ENCODE data around the gene MEF2D. TPM values are rescaled to one million over a fixed set of nuclear protein-coding genes. Genes with fewer than 3 reads are reported as not detected.

MEF2D gene
- total RNA-seq, 1 experiment from 2014 or later: 54.1 TPM

GRCh38 chr1:156433032-156433431 is 67.5 kb downstream of the MEF2D start:
- intact Hi-C loops (cut with micrococcal nuclease; ENCODE audit: unreplicated experiment): no loop called here
- no TSS peak for BruUV-seq (replicated peaks)
- H3K9me3 Mint-ChIP-seq (ENCODE audit: low read depth, unreplicated experiment): no peaks in the 10 kb centered on the region
- TF ChIP-seq, protein P1, sequence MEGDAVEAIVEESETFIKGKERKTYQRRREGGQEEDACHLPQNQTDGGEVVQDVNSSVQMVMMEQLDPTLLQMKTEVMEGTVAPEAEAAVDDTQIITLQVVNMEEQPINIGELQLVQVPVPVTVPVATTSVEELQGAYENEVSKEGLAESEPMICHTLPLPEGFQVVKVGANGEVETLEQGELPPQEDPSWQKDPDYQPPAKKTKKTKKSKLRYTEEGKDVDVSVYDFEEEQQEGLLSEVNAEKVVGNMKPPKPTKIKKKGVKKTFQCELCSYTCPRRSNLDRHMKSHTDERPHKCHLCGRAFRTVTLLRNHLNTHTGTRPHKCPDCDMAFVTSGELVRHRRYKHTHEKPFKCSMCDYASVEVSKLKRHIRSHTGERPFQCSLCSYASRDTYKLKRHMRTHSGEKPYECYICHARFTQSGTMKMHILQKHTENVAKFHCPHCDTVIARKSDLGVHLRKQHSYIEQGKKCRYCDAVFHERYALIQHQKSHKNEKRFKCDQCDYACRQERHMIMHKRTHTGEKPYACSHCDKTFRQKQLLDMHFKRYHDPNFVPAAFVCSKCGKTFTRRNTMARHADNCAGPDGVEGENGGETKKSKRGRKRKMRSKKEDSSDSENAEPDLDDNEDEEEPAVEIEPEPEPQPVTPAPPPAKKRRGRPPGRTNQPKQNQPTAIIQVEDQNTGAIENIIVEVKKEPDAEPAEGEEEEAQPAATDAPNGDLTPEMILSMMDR (IDR thresholded peaks at IDR 0.05; ENCODE audit: unreplicated experiment): no peak
- H3K4me3 Mint-ChIP-seq (ENCODE audit: low read depth, unreplicated experiment): no peak overlapping the region
- H3K36me3 Mint-ChIP-seq (ENCODE audit: insufficient read depth, unreplicated experiment): no peaks in the 10 kb centered on the region
- peaks cover 100% of the 10 kb centered on the region for H3K27me3 Mint-ChIP-seq (ENCODE audit: unreplicated experiment)
- no peak overlapping the region for H3K27ac Mint-ChIP-seq (ENCODE audit: unreplicated experiment)
- no peaks in the 10 kb centered on the region for H3K4me1 Mint-ChIP-seq (ENCODE audit: low read depth, unreplicated experiment)
- CTCF ChIA-PET: interaction anchor here (1.5 to 2.0 kb wide), 2 partner anchors 12 to 47 kb away, joined by 6 to 7 read pairs; no protein-coding TSS in a partner anchor
- DNase-seq: no peak

- Mint-ChIP-seq H3K27me3 (ENCODE audit: unreplicated experiment) (peaks cover 100% of the 10 kb centered on the region), H3K4me1 (ENCODE audit: low read depth, unreplicated experiment) (no peaks in the 10 kb centered on the region), H3K27ac (ENCODE audit: unreplicated experiment) (no peak overlapping the region), H3K4me3 (ENCODE audit: low read depth, unreplicated experiment) (no peak overlapping the region), H3K9me3 (ENCODE audit: low read depth, unreplicated experiment) (no peaks in the 10 kb centered on the region), H3K36me3 (ENCODE audit: insufficient read depth, unreplicated experiment) (no peaks in the 10 kb centered on the region)
- CTCF ChIA-PET: interaction anchor here (0.5 to 2.0 kb wide), 3 partner anchors 11 to 47 kb away, joined by 6 to 8 read pairs (median 7); no protein-coding TSS in a partner anchor
- intact Hi-C loops (cut with micrococcal nuclease; ENCODE audit: unreplicated experiment): no loop called here
- no TSS peak for BruUV-seq (replicated peaks)
- TF ChIP-seq, protein P1 (IDR thresholded peaks at IDR 0.05; ENCODE audit: unreplicated experiment): no peak
- DNase-seq: no peak
Observed at GRCh38 chr1:156432669-156433018, 67.9 kb downstream of the MEF2D start.

GRCh38 chr1:156431769-156432668 is 68.6 kb downstream of the MEF2D start:
- Mint-ChIP-seq H3K9me3 (ENCODE audit: low read depth, unreplicated experiment) (no peaks in the 10 kb centered on the region), H3K36me3 (ENCODE audit: insufficient read depth, unreplicated experiment) (no peaks in the 10 kb centered on the region), H3K4me3 (ENCODE audit: low read depth, unreplicated experiment) (no peak overlapping the region), H3K27ac (ENCODE audit: unreplicated experiment) (no peak overlapping the region), H3K27me3 (ENCODE audit: unreplicated experiment) (peaks cover 100% of the 10 kb centered on the region), H3K4me1 (ENCODE audit: low read depth, unreplicated experiment) (no peaks in the 10 kb centered on the region)
- BruUV-seq (replicated peaks): no TSS peak
- DNase-seq: no peak
- TF ChIP-seq, protein P1 (IDR thresholded peaks at IDR 0.05; ENCODE audit: unreplicated experiment): no peak
- CTCF ChIA-PET: interaction anchor here (0.5 to 2.0 kb wide), 4 partner anchors 11 to 129 kb away, joined by 3 to 8 read pairs (median 6); no protein-coding TSS in a partner anchor
- intact Hi-C loops (cut with micrococcal nuclease; ENCODE audit: unreplicated experiment): no loop called here

DNA sequence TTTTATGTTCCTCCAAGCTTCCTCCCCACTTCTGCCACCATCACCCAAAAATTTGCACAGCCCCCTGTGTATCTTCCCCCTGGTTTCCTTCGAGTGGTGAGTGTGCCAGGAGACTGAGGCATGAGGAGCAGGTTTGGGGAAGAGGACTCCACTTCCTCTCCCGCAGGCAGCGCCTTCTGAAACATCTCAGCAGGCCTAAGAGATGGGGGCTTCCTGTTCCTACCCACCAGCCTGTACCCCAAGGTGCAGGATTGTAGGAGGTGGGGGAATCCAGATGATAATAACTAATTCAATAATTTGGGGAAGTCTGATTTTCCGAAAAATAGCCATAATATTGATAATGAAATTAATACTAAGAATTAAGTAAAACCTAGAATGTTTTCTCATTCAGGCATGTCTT is 69.2 kb downstream of the MEF2D start:
- intact Hi-C loops (cut with micrococcal nuclease; ENCODE audit: unreplicated experiment): no loop called here
- H3K27ac Mint-ChIP-seq (ENCODE audit: unreplicated experiment): no peak overlapping the region
- CTCF ChIA-PET: interaction anchor here (0.6 to 2.0 kb wide), 3 partner anchors 10 to 1084 kb away, joined by 5 to 10 read pairs (median 7); no protein-coding TSS in a partner anchor
- TF ChIP-seq, protein P1 (IDR thresholded peaks at IDR 0.05; ENCODE audit: unreplicated experiment): no peak
- no peak for DNase-seq
- no peaks in the 10 kb centered on the region for H3K9me3 Mint-ChIP-seq (ENCODE audit: low read depth, unreplicated experiment)
- H3K4me3 Mint-ChIP-seq (ENCODE audit: low read depth, unreplicated experiment): no peak overlapping the region
- no TSS peak for BruUV-seq (replicated peaks)
- H3K4me1 Mint-ChIP-seq (ENCODE audit: low read depth, unreplicated experiment): no peaks in the 10 kb centered on the region
- no peaks in the 10 kb centered on the region for H3K36me3 Mint-ChIP-seq (ENCODE audit: insufficient read depth, unreplicated experiment)
- H3K27me3 Mint-ChIP-seq (ENCODE audit: unreplicated experiment): peaks cover 100% of the 10 kb centered on the region
